Esophagus squamous epithelium (tissue), 5 donors: ENCODE data around the gene MYO9A. TPM values are rescaled to one million over a fixed set of nuclear protein-coding genes. Genes with fewer than 3 reads are reported as not detected.
"Not testable (repeated sequence)": the region's sequence is repeated elsewhere in the genome, so short reads cannot be mapped to it uniquely, and the experiment has no call there.

ENCODE experiments used
- DNase-seq: peaks from one replicate; lab custom pipeline; 2025; lab: John Stamatoyannopoulos, UW
- H3K27ac ChIP-seq, 4 donors: fragments of 200-600 bp; sonication (generic); one replicate each; pipeline ENCODE4 v1.5.1; 2016 to 2019; ENCODE audit warnings: mild to moderate bottlenecking in 1 of 4
- H3K27me3 ChIP-seq, 4 donors: fragments of 200-600 bp; sonication (generic); 1 replicate in 3 of 4; 2 replicates in 1 of 4; pipeline versions ENCODE4 v1.5.1 to v1.6.0; 2017 to 2021; ENCODE audit warnings: antibody characterized with exemption in 1 of 4
- H3K36me3 ChIP-seq, 3 donors: fragments of 200-600 bp; sonication (generic); one replicate each; pipeline ENCODE4 v1.5.1; 2016 to 2019
- H3K4me1 ChIP-seq, 3 donors: fragments of 200-600 bp; sonication (generic); one replicate each; pipeline ENCODE4 v1.5.1; 2017 to 2019
- H3K4me3 ChIP-seq, 4 donors: fragments of 200-600 bp; sonication (generic); 1 replicate in 3 of 4; 2 replicates in 1 of 4; pipeline ENCODE4 v1.5.1; 2016 to 2019; ENCODE audit warnings: mild to moderate bottlenecking in 2 of 4, moderate library complexity in 1 of 4
- H3K9me3 ChIP-seq, 3 donors: fragments of 200-600 bp; sonication (generic); one replicate each; pipeline ENCODE4 v1.5.1; 2016 to 2019
- CTCF ChIP-seq, 6 experiments: fragments of 450-650 bp in 4 of 6; fragments of 200-600 bp in 2 of 6; sonication (generic) in 2 of 6; IDR thresholded peaks; one replicate each; pipeline ENCODE4 v1.5.1; 2016 to 2019; ENCODE audit warnings: antibody characterized with exemption in 6 of 6, mild to moderate bottlenecking in 4 of 6, moderate library complexity in 4 of 6
- POLR2A ChIP-seq, 4 donors: fragments of 450-650 bp; IDR thresholded peaks; one replicate each; pipeline ENCODE4 v1.6.1; 2017; ENCODE audit warnings: antibody characterized with exemption in 4 of 4, mild to moderate bottlenecking in 4 of 4, moderate library complexity in 3 of 4
- WGBS, 2 donors: methylation state at CpG; one replicate each; pipeline ENCODE4 v1.1.5; 2018; 5-methylcytosine and 5-hydroxymethylcytosine counted together
- intact Hi-C: fragments of 100-400 bp; cut with DNase I; formaldehyde crosslinking; loops from one replicate; pipeline ENCODE4 v1.15.0; 2022
- total RNA-seq, 4 donors: library from RNA; depleted of rRNA; stranded (reverse); fragments of >200 nt; gene quantifications; one replicate each; pipeline ENCODE4 v1.1.0, GENCODE V29; 2016
- donor health status: DM: yes; HTN: yes; CAD: no.

The MYO9A gene
- total RNA-seq, 4 donors from 2014 or later: 18.2 to 62.0 (median 35.0) TPM

GRCh38 chr15:72058585-72058984 is 59.4 kb downstream of the MYO9A start:
- Histone ChIP-seq H3K27ac (no peak overlapping the region), H3K27me3 (no peaks in the 10 kb centered on the region), H3K4me1 (peaks cover 0 to 23% (median 0%) of the 10 kb centered on the region in 3 donors), H3K36me3 (peaks cover 0 to 11% (median 0%) of the 10 kb centered on the region in 3 donors), H3K9me3 (no peaks in the 10 kb centered on the region), H3K4me3 (no peak overlapping the region)
- WGBS, 2 donors: 63 to 69% methylated on average over 1 of the region's 1 CpG
- intact Hi-C loops: no loop called here
- DNase-seq: no peak
- no peak for TF ChIP-seq POLR2A (IDR thresholded peaks at IDR 0.05)
- no peak for TF ChIP-seq CTCF (IDR thresholded peaks at IDR 0.05)

- no peaks in the 10 kb centered on the region for H3K9me3 ChIP-seq
- intact Hi-C loops: no loop called here
- no peak for DNase-seq
- H3K36me3 ChIP-seq: peaks cover 0 to 11% (median 0%) of the 10 kb centered on the region in 3 donors
- H3K4me3 ChIP-seq: peak overlapping the region in 1 of 4 donors; percentile 6
- peaks cover 0 to 23% (median 0%) of the 10 kb centered on the region in 3 donors for H3K4me1 ChIP-seq
- H3K27me3 ChIP-seq: no peaks in the 10 kb centered on the region
- no peak overlapping the region for H3K27ac ChIP-seq
- TF ChIP-seq CTCF (IDR thresholded peaks at IDR 0.05) (no peak), POLR2A (IDR thresholded peaks at IDR 0.05) (no peak)
- WGBS, 2 donors: 60 to 63% methylated on average over 4 of the region's 4 CpGs
Measured at GRCh38 chr15:72057548-72058091, 60.3 kb downstream of the MYO9A start.

DNA sequence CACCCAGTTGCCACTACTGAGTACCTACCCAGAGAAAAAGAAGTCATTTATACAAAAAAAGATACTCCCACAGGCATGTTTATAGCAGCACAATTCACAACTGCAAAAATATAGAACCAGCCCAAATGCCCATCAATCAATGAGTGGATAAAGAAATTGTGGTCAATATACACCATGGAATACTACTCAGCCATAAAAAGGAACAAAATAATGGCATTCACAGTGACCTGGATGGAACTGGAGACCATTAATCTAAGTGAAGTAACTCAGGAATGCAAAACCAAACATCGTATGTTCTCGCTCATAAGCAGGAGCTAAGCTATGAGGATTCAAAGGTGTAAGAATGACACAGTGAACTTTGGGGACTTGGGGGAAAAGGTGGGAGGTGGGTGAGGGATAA is 61.7 kb downstream of the MYO9A start:
- H3K4me3 ChIP-seq, H3K36me3 ChIP-seq, H3K9me3 ChIP-seq, H3K27me3 ChIP-seq, H3K27ac ChIP-seq, DNase-seq, intact Hi-C loops: not testable (repeated sequence)
- WGBS, 2 donors: 96 to 97% methylated on average over 2 of the region's 2 CpGs
- H3K4me1 ChIP-seq: peaks cover 0 to 23% (median 0%) of the 10 kb centered on the region in 3 donors

GRCh38 chr15:72053297-72053696 is 64.7 kb downstream of the MYO9A start:
- intact Hi-C loops, H3K36me3 ChIP-seq, H3K27me3 ChIP-seq, H3K4me3 ChIP-seq, H3K27ac ChIP-seq, H3K9me3 ChIP-seq, DNase-seq: not testable (repeated sequence)
- peaks cover 0 to 18% (median 0%) of the 10 kb centered on the region in 3 donors for H3K4me1 ChIP-seq
- 93 to 99% methylated on average over 7 of the region's 7 CpGs for WGBS, 2 donors

DNA sequence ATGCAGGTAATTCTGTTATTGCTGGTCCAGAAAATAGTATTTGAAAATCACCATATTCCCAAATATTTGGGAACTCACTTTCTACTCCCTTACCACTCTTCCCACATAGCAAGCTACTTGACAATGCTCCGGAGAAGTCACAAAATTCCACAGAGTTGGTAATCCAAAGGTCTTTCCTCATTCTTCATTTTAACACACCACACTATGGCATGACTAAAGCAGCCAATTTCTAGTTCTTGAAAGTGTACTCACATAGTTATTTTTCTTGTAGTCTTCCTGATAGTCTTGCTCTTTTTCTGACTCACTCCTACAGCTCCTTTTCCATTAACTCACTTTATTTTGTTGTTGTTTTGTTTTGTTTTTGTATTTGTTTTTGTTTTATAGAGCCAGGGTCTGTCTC is 67.2 kb downstream of the MYO9A start:
- peaks cover 0 to 7% (median 0%) of the 10 kb centered on the region in 3 donors for H3K36me3 ChIP-seq
- no peaks in the 10 kb centered on the region for H3K27me3 ChIP-seq
- no peak for DNase-seq
- H3K4me1 ChIP-seq: peaks cover 0 to 7% (median 0%) of the 10 kb centered on the region in 3 donors
- no peaks in the 10 kb centered on the region for H3K9me3 ChIP-seq
- no peak for TF ChIP-seq POLR2A (IDR thresholded peaks at IDR 0.05)
- no peak for TF ChIP-seq CTCF (IDR thresholded peaks at IDR 0.05)
- H3K27ac ChIP-seq: no peak overlapping the region
- intact Hi-C loops: no loop called here
- no peak overlapping the region for H3K4me3 ChIP-seq
- WGBS, 2 donors: 82 to 89% methylated on average over 1 of the region's 1 CpG

DNA sequence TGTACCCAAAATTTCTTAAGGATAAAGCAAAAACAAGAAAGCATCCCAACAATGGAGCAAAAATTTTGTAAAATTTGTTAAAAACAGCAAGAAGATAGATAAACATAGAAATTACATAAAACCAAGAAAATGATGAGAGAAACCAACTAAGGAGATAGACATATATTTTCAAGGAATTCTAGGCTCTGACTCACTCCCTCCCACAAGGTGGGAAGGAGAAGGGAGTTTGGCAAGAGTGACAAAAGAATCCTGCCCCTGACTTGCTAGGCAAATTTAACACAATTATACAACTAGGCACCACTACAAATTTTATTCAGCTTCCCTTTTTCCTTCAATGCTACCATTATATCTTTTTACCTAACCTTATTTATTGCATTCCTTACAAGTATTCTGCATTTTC is 70.9 kb downstream of the MYO9A start:
- H3K36me3 ChIP-seq: peaks cover 0 to 29% (median 0%) of the 10 kb centered on the region in 3 donors
- H3K27me3 ChIP-seq: no peaks in the 10 kb centered on the region
- TF ChIP-seq CTCF (IDR thresholded peaks at IDR 0.05): no peak
- TF ChIP-seq POLR2A (IDR thresholded peaks at IDR 0.05): no peak
- H3K9me3 ChIP-seq: no peaks in the 10 kb centered on the region
- peaks cover 0 to 7% (median 0%) of the 10 kb centered on the region in 3 donors for H3K4me1 ChIP-seq
- DNase-seq: no peak
- intact Hi-C loops: no loop called here
- H3K27ac ChIP-seq: no peak overlapping the region
- no peak overlapping the region for H3K4me3 ChIP-seq
